Peyer's patch (tissue), 4 donors: ENCODE results near the gene ANKEF1.

Experiments
- CTCF ChIP-seq, 6 experiments: fragments of 450-650 bp in 4 of 6; fragments of 200-600 bp in 2 of 6; sonication (generic) in 1 of 6; IDR thresholded peaks; one replicate each; pipeline ENCODE4 v1.5.1; 2017 to 2019; ENCODE audit warnings: antibody characterized with exemption in 6 of 6, mild to moderate bottlenecking in 3 of 6, moderate library complexity in 1 of 6
- POLR2A ChIP-seq, 2 donors: fragments of 450-650 bp; IDR thresholded peaks; one replicate each; pipeline ENCODE4 v1.5.1; 2017; ENCODE audit warnings: antibody characterized with exemption in 2 of 2, mild to moderate bottlenecking in 2 of 2, moderate library complexity in 2 of 2

- no peak for TF ChIP-seq CTCF (IDR thresholded peaks at IDR 0.05)
- no peak for TF ChIP-seq POLR2A (IDR thresholded peaks at IDR 0.05)
Observed at GRCh38 chr20:10020937-10021336, 13.8 kb upstream of the ANKEF1 start.
